ENCODE measurements around the gene CDS2.

DNA sequence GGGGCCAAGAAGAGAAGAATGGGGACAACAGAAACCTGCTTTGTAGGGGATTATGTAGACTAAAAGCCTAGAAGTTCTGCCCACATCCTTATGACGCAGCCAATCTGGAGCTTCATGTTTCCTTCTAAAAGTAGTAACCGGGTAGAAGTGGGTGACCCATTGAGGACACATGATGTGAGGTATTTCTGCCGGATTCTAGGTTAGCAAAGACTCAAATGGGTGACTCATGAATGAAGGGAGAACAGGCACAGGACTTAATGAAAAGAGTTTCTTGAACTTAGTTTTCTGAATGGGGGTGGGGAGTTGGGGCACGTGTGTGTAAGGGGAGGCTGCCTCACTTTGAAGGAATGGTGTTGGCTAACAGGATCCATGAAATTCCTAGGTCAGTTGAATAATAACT, 68.8 kb downstream of the CDS2 start:
- TF ChIP-seq, protein P1, sequence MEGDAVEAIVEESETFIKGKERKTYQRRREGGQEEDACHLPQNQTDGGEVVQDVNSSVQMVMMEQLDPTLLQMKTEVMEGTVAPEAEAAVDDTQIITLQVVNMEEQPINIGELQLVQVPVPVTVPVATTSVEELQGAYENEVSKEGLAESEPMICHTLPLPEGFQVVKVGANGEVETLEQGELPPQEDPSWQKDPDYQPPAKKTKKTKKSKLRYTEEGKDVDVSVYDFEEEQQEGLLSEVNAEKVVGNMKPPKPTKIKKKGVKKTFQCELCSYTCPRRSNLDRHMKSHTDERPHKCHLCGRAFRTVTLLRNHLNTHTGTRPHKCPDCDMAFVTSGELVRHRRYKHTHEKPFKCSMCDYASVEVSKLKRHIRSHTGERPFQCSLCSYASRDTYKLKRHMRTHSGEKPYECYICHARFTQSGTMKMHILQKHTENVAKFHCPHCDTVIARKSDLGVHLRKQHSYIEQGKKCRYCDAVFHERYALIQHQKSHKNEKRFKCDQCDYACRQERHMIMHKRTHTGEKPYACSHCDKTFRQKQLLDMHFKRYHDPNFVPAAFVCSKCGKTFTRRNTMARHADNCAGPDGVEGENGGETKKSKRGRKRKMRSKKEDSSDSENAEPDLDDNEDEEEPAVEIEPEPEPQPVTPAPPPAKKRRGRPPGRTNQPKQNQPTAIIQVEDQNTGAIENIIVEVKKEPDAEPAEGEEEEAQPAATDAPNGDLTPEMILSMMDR (IDR thresholded peaks at IDR 0.05) = no peak
- TF ChIP-seq POLR2A (IDR thresholded peaks at IDR 0.05) = no peak
- TF ChIP-seq EP300 (IDR thresholded peaks at IDR 0.05) = no peak
- no peak for TF ChIP-seq POLR2AphosphoS5 (IDR thresholded peaks at IDR 0.05)

Measured in stomach (tissue), 4 donors.